Fibroblast of skin of right biceps (primary cell): ENCODE data around the gene HSP90B1.
A peak's percentile ranks its signal among the peaks of the same experiment; 100 is the strongest.

Experiments used
- DNase-seq: peaks from one replicate; pipeline ENCODE4 v3.0.0-alpha.2; 2013

Gene HSP90B1

DNA sequence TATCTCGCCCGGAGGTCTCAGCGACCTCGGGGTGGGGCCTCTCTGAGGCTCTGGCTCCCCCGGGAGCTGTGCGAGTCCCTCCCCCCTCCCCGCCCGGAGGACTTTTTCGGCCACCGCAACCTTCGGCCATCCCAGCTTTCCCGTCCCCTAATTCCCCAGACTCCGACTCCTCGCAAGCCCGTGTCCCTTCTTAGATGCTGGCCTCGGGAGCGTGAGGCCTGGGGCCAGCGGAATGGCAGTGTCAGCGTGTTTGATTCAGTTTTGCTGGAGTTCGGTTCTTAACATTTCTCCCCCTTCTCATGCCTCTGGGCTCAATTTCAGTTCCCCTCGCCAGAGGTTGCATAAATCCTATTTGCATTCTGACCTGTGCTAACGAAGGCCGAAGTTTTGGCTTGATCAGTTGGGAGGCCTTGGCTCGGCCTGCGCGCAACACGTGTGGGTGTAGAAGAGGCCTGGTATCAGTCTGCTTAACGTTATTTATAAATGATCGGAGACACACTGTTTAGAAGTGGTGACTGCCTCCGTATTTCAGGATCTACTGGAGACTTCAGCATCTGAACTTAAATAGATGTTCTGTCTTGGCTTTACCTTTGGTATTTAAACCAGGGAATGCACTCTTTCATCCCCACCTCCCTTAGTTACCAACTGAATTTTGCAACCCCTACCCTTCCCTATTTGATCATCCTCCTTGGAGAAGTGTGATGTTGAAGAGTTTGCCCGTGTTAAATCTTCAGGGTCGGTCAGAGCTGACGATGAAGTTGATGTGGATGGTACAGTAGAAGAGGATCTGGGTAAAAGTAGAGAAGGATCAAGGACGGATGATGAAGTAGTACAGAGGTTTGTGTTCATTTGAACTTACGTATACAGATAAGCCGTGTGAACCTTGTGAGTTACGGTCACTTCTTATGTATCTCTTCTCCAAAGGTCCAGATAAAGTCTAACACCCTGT lies 851 bp downstream of the HSP90B1 start:
- peak; percentile 18 for DNase-seq

DNA sequence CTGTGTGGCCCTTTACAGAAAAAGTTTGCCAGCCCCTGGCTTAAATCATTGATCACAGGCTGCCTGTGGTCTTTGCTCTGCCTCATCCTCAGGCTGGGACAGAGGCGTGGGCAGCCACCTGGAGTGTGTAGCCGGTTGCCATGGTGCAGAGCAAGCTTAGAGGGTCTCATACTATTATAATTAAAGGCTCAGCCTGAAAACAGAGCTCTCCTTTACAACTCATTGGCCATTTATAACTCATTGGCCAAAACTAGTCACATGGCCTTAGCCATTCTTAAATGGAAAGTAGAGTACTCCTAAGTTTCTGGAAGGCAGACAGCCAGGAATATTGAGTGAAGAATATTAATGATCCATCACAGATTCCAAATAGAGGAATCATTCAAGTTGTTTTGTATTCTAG lies 3.0 kb downstream of the HSP90B1 start:
- no peak for DNase-seq

DNA sequence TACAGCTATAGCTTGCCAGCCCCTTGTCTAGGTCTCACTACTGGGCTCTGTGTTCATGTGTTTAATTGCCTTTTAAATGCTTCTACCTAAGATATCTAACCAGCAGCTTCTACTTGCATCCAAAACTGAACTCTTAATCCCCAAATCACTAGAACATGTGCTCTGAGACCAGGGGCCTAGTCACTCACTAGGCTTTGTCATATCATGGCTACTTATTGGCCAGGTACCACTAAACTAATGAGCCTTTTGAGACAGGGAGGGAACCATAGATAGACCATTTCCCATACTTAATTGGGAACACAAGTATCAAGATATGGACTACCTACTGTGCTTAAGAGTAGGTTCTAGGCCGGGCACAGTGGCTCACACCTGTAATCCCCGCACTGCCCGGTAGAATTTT lies 6.5 kb downstream of the HSP90B1 start:
- DNase-seq: no peak

DNA sequence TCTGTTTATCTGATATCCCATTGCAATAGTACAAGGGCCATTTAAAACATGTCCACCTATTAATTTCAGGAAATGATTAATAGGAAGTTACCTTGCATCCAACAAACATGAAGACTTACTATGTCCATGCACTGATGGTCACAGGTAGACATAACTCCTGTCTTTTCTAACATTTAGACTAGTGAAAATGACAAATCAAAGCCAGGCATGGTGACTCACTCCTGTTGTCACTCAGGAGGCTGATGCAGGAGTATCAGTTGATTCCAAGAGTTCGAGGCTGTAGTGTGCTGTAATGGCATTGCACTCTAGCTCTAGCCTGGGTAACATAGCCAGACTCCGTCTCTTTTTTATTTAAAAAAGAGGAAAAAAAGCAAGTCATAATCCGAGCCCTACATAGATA lies 14.8 kb downstream of the HSP90B1 start:
- no peak for DNase-seq

DNA sequence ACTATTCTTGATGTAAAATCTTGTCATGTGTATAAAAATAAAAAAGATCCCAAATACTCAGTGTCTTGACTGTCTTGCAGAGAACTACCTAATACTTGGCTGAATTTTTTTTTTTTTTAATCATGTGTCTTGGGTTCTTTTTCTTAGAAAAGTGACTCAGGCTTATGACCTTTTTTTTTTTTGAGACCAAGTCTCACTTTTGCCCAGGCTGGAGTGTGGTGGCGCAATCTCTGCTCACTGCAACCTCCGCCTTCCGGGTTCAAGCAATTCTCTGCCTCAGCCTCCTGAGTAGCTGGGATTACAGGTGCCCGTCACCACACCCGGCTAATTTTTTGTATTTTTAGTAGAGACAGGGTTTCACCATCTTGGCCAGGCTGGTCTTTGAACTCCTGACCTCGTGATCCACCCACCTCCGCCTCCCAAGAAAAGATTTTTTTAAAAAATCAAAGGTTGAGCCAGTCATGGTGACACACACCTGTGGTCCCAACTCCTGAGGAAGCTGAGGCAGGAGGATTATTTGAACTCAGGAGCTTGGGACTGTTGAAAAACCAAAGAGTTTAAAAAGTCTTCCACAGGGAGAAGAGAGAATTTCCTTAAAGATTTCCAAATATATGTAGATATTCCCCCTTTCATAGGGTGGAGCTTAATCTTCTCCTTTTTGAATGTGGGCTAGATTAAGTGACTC lies 17.8 kb downstream of the HSP90B1 start:
- no peak for DNase-seq

DNA sequence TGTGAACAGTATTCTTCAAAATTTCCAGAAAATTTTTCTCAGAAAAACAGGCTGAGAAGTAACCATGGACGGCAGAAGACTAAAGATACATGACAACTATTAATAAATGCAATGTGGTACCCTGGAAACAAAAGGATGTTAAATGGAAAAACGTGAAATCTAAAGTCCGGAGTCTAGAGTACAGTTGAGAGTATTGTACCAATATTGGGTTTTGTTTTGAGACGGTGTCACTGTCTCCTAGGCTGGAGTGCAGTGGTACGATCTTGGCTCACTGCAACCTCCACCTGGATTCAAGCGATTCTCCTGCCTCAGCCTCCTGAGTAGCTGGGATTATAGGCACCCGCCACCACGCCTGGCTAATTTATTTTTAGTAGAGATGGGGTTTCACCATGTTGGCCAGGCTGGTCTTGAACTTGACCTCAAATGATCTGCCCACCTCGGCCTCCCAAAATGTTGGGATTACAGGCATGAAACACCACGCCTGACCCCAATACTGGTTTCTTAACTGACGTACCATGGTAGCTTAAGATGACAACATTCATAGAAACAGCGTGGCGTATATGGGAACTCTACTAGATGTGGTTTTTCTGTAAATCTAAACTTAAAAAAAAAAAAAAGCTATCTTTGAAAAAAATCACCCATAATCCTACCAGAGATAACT lies 18.7 kb downstream of the HSP90B1 start:
- no peak for DNase-seq

DNA sequence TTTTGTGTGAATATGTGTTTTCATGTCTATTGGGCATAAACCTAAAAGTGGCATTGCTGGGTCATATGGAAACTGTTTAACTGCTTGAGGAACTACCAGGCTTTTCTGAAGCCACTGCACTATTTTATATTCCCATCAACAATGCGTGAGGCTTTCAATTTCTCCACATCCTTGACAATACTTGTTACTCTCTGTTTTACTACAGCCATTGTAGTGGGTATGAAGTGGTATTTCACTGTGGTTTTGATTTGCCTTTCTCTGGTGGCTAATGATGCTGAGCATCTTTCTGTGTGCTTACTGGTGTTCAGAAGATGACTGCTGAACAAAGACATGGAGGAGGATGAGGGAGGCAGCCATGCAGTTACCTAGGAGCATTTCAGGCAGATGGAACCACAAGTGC lies 22.3 kb downstream of the HSP90B1 start:
- no peak for DNase-seq

DNA sequence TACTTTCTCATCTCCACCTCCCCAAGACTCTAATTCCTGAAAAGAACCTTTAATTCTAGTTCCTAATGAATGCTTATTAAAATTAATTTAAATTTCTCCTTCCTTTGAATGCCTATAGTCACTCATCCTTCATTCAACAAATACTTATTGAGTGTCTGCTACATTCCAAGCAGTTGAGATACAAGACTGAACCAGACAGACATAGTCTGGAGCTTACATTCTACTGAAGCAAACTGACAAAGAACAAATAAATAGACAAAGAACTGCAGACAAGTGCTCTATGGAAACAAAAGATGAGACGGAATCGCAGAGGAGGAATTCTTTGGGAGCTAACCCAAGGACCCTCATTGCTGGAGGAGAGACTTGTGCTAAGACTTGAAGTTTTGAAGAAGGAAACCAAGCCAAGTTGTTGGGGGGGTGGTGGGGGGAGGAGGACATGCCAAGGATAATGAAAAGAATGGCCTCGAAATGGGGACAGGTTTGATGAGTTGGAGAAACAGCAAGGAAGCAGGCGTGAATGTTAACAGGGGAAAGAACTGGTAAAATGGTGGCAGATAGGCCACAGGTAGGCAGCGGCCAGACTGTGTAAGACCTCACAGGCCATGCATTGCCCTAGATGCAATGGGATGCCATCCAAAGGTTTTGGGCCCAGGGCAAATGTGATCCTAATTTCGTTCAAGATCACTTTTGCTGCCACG lies 25.8 kb downstream of the HSP90B1 start:
- peak; percentile 30 for DNase-seq

DNA sequence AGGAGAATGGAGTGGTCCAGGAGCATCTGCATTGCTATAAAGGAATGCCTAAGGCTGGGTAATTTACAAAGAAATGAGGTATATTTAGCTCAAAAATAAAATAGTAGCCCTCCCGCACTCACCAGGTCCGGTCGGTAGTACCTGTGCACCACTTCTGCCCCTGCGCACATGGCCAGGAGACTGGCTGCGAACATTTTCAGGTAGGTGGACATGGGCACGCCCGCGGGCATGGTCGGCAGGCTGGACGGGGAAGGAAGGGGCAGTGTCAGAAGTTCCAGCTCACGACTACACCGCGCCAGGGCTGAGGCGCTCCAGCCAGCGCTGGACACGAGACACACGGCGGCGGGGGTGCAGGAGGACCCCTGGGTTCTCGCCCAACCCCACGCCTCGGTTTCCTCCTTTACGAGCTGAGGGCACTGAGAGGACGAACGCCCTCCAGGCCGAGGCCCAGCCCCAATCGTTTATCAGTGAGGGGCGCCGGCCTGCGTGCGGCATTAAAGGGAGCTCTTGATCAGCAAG lies 26.4 kb downstream of the HSP90B1 start:
- no peak for DNase-seq

DNA sequence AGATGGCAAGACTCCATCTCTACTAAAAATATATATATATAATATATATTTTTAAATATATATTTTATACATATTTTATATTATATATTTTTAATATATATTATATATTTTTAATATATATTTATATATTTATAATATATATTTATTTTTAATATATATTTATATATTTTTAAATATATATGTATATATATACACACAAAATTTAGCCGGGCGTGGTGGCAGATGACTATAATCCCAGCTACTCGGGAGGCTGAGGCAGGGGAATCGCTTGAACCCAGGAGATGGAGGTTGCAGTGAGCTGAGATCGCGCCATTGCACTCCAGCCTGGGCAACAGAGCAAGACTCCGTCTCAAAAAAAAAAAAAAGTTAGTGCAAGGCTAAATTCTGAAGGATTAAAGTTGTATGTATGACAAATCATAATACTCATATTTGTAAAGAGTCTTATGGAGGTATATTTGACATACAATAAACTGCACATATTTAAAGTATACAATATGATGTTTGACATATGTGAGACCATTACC lies 27.7 kb downstream of the HSP90B1 start:
- no peak for DNase-seq

DNA sequence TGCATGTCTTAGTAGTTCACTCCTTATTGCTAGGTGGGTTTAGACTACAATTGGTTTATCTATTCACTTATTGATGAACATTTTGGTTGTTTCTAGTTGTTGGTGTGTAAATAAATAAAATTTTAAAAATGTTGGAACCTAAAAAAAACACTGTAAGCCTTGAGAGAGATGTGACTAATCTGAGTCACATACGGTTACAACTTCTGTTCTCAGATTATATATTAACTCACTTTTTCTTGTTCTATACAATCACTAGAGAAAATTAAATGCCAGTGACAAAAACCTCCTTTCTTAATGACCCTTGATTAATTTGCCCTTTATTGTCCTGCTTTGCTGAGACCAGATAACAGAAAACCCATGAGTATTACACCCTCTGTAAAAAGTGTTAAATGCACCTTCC lies 28.4 kb downstream of the HSP90B1 start:
- no peak for DNase-seq

DNA sequence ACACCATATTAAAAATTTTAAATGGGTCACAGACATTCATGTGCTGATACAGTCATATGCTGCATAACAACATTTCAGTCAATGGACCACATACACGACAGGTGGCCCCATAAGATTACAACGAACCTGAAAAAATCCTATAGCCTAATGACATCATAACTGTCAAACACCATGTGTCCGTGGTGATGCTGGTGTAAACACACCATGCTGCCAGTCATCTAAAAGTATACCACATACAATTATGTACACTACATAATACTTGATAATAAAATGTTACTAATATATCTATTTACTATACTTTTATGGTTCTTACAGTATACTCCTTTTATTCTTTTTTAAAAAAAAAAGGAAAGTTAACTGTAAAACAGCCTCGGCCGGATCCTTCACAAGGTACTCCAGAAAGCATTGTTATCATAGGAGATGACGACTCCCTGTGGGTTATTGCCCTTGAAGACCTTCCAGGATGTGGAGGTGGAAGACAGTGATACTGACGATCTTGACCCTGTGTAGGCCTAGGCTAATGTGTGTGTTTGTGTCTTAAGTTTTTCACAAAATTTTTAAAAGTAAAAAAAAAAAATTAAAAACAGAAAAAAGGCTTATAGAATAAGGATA lies 30.5 kb downstream of the HSP90B1 start:
- no peak for DNase-seq

DNA sequence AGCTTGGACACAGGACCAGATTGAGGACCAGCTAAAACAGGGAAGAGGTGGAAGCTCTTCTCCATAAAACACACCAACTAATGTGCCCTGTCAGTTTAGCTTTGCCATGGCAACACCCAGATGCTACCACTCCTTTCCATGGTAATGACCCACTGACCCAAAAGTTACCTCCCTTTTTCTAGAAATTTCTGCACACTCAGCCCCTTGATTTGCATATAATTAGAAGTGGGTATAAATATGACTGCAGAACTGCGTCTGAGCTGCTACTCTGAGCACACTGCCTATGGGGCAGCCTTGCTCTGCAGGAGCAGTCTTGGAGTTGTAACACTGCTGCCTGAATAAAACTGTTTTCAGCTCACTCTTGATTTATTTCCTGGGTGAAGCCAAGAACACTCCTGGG lies 32.3 kb downstream of the HSP90B1 start:
- no peak for DNase-seq

DNA sequence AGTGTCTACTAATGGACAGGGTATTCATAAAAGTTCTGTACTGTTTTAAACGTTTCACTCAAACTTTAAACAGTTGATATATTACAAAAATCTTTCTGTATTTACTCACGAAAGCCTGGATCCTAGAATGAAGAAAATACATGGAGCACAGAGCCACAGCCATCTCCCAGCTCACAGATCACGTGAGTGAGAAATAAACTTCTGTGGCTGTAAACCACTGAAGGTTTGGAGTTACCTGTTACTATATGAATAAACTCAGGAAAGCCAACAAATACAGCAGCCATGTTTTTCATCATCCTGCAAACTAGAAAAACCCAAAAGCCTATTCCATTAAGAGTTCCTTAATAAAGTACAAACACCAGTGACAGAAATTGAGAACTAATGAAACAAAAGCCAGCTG lies 34.6 kb downstream of the HSP90B1 start:
- no peak for DNase-seq

DNA sequence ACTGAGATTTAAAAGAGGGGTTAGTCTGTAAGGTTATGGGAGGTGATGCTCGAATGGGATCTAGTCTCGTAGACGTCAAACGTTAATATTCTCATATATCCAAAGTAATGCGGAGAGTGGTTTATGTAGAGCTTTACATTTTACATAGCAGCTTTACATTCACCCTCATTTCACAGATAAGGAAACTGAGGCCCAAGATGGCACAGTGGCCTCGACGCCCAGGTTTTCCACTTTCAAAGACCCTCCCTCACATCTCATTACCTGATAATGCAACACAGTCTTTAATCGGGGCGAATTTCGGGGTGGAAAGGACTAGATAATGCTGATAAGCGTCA lies 35.0 kb downstream of the HSP90B1 start:
- DNase-seq: no peak

DNA sequence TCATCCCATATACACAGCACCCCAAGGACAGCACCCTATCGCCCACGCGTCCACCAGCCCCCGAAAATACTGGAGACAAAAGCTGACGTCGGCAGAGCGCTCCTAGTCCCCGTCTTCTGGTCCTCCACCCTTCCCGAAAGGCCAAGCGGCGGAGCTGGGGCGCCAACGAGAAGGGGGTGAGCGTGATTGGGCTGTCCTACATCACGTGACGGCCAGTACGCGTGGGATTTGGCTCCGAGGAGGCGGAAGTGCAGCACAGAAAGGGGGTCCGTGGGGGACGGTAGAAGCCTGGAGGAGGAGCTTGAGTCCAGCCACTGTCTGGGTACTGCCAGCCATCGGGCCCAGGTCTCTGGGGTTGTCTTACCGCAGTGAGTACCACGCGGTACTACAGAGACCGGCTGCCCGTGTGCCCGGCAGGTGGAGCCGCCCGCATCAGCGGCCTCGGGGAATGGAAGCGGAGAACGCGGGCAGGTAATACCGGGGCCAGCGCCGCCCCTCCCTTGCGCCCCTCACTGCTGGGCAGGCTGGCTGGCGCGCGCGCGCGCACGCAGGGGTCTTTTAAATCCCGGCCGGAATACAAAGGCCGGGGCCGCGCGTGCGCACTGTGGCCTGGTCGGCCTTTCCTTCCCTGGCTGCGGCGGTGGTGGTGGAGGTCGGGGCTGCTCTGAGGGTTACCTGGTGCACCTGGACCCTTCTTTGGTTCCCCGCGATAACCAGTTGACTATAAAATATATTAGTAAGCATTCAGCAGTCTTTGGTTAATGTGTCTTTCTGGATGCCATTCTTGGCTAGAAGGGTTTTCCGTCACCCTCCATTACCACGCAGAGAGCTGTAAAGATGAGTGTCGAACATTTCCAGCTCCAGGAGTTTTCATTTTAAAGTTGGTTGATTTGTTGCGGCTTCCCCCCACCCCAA lies 35.6 kb downstream of the HSP90B1 start, which contains the start of gene TDG:
Gene TDG, plus strand, starts transcription at position 283 of the 915 bp plus-strand sequence. Its CDS starts 166 bp downstream, at position 449.
- peak; percentile 99 for DNase-seq

DNA sequence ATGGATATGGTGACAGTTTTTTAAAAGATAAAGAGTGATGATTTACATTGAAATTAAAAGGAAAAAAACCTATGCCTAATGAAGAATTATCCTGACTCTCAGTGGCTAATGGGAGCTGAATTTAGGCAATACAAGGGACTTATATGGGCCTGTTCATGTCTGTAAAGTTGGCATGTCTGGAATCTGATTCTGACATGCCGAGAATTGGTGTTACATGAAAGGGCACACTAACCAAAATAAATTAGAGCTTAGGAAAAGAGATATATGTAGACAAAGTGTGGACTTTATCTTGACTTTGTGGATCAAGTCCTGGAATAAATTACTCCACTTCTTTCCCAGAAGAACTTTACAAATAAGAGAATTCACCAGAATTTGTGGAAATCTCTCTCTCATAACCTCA lies 36.5 kb downstream of the HSP90B1 start:
- DNase-seq: no peak

DNA sequence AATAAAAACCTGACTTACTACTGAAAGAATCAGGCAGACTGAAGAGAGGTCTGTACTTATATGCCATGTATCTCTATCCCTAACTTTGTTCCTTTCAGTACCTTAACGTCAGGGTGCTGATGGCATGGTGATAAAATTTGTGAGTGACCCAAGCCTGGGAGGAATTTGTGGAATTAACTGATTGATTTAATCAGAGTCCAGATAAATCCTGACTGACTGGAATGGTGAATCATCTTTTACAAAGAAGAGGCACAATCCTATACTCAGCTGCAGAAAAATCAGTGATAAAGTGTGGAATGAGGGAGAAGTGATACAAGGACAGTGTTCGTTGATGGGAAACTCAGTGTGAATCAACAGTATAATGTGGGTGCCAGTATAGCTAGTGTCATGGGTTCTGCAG lies 39.2 kb downstream of the HSP90B1 start:
- DNase-seq: peak; percentile 71

DNA sequence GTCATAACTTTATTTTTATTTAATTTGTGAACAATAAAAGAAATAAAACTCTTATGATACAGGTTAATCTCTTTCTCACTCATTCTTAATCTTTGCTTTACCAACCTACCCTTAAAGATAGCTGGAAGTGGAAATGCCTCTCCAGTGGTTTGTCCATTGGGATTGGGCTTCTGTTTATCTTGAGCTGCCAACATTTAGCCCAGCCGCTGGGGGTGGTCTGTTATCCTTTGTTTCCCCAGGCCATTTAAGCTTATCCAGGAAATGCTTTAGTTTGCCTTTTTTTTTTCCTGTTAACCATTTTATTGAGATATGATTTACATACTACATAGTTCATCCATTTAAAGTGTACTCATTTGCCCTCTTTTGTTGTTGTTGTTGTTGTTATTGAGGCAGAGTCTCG lies 43.7 kb downstream of the HSP90B1 start:
- no peak for DNase-seq

DNA sequence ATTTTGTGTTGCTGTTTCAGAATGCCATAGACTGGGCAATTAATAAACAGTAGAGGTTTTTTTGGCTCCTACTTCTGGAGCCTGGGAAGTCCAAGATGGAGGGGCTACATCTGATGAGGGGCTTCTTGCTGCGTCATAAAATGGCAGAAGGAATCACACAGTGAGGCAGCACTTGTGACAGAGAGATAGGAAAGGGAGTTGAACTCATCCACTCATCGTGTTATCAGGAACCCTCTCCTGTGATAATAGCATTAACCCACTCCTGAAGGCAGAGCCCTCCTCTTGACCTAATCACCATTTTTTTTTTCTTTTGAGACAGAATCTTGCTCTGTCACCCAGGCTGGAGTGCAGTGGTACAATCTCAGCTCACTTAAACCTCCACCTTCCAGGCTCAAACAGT lies 45.2 kb downstream of the HSP90B1 start:
- no peak for DNase-seq

DNA sequence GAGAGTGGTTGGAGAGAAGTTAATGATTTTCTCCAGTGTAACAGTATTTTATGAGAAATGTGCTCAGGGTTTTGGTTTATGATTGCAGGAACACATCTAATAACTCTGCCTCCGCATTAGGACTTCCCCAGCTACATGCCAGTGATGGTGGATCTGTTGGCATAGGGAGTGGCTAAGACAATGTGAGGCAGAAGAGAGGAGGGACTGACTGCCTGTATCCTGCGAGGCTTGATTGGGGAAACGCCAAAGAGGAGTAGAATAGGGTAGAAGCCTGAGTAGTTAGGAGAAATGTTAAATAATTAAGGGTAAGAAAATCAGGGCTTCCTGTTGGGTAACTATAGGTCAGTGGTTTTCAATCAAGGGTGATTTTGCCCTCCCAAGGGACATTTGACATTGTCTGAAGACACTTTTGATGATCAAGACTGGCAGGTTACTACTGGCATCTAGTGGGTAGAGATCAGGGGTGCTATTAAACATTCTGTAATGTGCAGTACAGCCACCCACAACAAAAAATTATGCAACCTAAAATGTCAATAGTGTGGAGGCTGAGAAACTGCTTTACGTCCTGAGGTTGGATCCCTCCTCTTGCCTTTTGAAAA lies 48.3 kb downstream of the HSP90B1 start:
- DNase-seq: no peak
